Measurements from ENCODE around the gene PDE2A. TPM values are rescaled to one million over a fixed set of nuclear protein-coding genes. Genes with fewer than 3 reads are reported as not detected.
A peak's percentile ranks its signal among the peaks of the same experiment; 100 is the strongest.

Gene PDE2A
- polyA plus RNA-seq, 3 donors from 2014 or later, result not detected

DNA sequence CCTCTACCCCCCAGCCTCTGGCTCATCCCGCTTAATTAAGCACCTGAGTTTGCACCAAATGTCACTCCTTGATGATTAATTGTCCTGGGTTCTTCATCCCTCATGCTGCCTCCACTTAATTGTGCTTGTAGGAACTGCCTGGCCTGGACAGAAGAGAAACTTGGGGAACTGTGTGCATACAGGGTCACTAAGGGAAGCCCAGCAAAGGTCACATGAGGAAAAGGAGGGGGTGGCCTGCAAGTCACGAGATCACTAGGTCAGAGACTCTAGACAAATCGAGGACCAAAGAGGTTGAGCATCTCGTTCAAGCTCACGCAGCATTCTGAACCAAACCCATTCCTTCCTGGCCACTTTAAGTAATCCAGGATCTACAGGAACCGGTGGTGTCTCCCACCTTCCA is 75.8 kb downstream of the PDE2A start:
- Mint-ChIP-seq H3K27me3 (ENCODE audit: low read depth in 3 of 3) (peaks cover 3 to 9% (median 4%) of the 10 kb centered on the region in 3 donors), H3K27ac (no peak overlapping the region), H3K9me3 (peaks cover 0 to 1% (median 0%) of the 10 kb centered on the region in 6 donors)

DNA sequence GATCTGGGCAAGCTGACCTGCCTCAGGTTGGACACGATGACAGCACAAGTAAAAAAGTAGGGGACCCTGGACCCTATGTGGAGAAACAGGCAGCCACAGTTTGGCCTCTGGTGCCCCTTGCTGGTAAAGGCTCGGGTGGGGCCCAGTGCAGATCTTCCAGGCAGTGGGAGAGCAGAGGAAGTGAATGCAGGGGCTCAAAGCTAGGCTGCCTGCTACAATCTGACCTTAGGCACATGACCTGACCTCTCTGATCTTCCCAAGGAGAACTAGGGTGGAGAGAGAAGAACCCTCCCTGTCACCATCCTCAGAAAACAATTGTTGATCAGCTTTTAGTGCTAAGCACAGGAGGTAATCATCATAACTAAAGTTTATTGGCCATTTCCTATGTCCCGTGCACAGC is 76.5 kb downstream of the PDE2A start:
- DNase-seq, result no peak
- Mint-ChIP-seq H3K9me3 (peaks cover 0 to 1% (median 0%) of the 10 kb centered on the region in 6 donors), H3K4me3 (no peak overlapping the region), H3K27me3 (ENCODE audit: low read depth in 3 of 3) (peaks cover 3 to 9% (median 4%) of the 10 kb centered on the region in 3 donors), H3K36me3 (no peaks in the 10 kb centered on the region), H3K27ac (no peak overlapping the region), H3K4me1 (no peaks in the 10 kb centered on the region)

More for the DNA sequence above, 75.8 kb downstream of the PDE2A start:
- H3K36me3 Mint-ChIP-seq, result no peaks in the 10 kb centered on the region
- no peak for DNase-seq
- H3K4me1 Mint-ChIP-seq, result no peaks in the 10 kb centered on the region
- H3K4me3 Mint-ChIP-seq, result no peak overlapping the region

GRCh38 chr11:72595292-72595684 is 78.9 kb downstream of the PDE2A start:
- H3K27ac Mint-ChIP-seq, result no peak overlapping the region
- no peak overlapping the region for H3K4me3 Mint-ChIP-seq
- peaks cover 0 to 1% (median 0%) of the 10 kb centered on the region in 6 donors for H3K9me3 Mint-ChIP-seq
- H3K4me1 Mint-ChIP-seq, result peaks cover 9 to 13% of the 10 kb centered on the region in 2 donors
- no peak for DNase-seq
- peaks cover 7 to 19% (median 8%) of the 10 kb centered on the region in 3 donors for H3K27me3 Mint-ChIP-seq (ENCODE audit: low read depth in 3 of 3)
- no peaks in the 10 kb centered on the region for H3K36me3 Mint-ChIP-seq

GRCh38 chr11:72594493-72595291 is 79.5 kb downstream of the PDE2A start:
- no peak overlapping the region for H3K27ac Mint-ChIP-seq
- peaks cover 0 to 1% (median 0%) of the 10 kb centered on the region in 6 donors for H3K9me3 Mint-ChIP-seq
- no peak overlapping the region for H3K4me3 Mint-ChIP-seq
- peaks cover 8 to 21% (median 10%) of the 10 kb centered on the region in 3 donors for H3K27me3 Mint-ChIP-seq (ENCODE audit: low read depth in 3 of 3)
- H3K36me3 Mint-ChIP-seq, result no peaks in the 10 kb centered on the region
- DNase-seq, result no peak
- peaks cover 12 to 16% of the 10 kb centered on the region in 2 donors for H3K4me1 Mint-ChIP-seq

- Mint-ChIP-seq H3K9me3 (peaks cover 0 to 1% (median 0%) of the 10 kb centered on the region in 6 donors), H3K4me3 (no peak overlapping the region), H3K27ac (no peak overlapping the region)
These were observed 81.3 kb downstream of the PDE2A start for GRCh38 chr11:72592698-72593495.

DNA sequence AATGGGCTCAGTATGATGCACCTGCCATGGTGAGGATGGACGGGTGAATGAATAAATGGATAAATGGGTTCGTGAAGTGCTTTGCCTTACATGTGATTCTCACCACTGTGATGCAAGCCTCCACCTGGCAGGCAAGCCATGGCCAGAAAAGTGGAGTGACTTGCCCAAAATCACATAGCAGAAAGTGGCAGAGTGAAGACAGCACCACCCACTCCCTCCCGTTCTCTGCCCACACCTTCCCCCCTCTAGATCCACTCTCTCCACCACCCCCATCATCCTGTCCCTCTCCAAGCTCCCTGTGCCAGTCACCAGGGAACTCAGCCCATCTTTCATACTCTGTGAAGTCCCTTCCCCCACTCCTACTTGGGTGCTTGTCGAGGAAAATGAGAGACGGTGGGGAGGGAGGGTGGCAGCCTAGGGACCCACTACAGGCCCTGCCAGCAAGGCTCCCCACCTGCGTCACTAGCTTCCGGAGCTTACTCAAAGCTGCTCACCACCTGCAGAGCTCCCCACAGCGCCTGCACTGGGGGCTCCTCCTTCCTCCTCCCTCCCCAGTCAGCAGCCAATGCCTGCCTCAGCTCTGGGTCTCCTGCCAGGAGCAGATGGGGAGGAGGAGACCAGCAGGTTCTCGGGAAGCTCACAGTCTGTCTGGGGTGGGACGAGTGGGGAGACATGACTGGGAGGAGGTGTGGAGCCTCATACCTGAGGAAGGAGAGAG is 82.3 kb downstream of the PDE2A start:
- peaks cover 9 to 23% (median 17%) of the 10 kb centered on the region in 3 donors for H3K27me3 Mint-ChIP-seq (ENCODE audit: low read depth in 3 of 3)
- H3K4me3 Mint-ChIP-seq, result peak overlapping the region in 1 of 5 donors; percentile 72

More at GRCh38 chr11:72592698-72593495, 81.3 kb downstream of the PDE2A start:
- peaks cover 15 to 22% of the 10 kb centered on the region in 2 donors for H3K4me1 Mint-ChIP-seq
- peaks cover 8 to 23% (median 15%) of the 10 kb centered on the region in 3 donors for H3K27me3 Mint-ChIP-seq (ENCODE audit: low read depth in 3 of 3)
- peaks cover 0 to 1% (median 0%) of the 10 kb centered on the region in 3 donors for H3K36me3 Mint-ChIP-seq
- no peak for DNase-seq

DNA sequence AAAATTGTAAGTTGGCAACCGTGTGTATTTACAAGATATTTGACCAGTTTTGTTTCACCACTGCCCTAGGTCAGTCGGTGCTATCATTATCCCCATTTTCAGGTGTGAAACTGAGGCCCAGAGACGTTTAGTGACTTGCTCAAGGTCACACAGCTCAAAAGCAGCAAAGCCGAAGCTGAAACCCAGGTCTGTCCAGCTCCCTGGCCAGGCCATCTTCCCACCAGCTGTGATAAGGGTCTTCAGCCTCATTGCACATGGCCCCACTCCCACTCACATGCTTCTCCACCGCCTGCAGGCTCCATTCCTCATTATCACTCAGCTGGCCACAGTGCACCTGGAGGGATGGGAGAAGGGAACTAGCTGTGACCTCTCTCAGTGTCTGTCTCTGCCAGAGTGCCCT is 83.2 kb downstream of the PDE2A start:
- H3K27ac Mint-ChIP-seq, result no peak overlapping the region
- peak overlapping the region; percentile 15 to 72 (median 70) for H3K4me3 Mint-ChIP-seq
- peaks cover 15 to 22% of the 10 kb centered on the region in 2 donors for H3K4me1 Mint-ChIP-seq
- DNase-seq, result no peak
- peaks cover 9 to 23% (median 14%) of the 10 kb centered on the region in 3 donors for H3K27me3 Mint-ChIP-seq (ENCODE audit: low read depth in 3 of 3)
- H3K9me3 Mint-ChIP-seq, result peaks cover 0 to 1% (median 0%) of the 10 kb centered on the region in 6 donors
- H3K36me3 Mint-ChIP-seq, result peaks cover 0 to 4% (median 4%) of the 10 kb centered on the region in 3 donors

More for the DNA sequence above, 82.3 kb downstream of the PDE2A start:
- peaks cover 15 to 22% of the 10 kb centered on the region in 2 donors for H3K4me1 Mint-ChIP-seq
- DNase-seq, result peak in 1 of 3 donors; percentile 8
- H3K36me3 Mint-ChIP-seq, result peaks cover 0 to 4% (median under 1%) of the 10 kb centered on the region in 3 donors
- peaks cover 0 to 1% (median 0%) of the 10 kb centered on the region in 6 donors for H3K9me3 Mint-ChIP-seq
- H3K27ac Mint-ChIP-seq, result peak overlapping the region in 1 of 6 donors; percentile 47

- H3K4me1 Mint-ChIP-seq, result peaks cover 24 to 32% of the 10 kb centered on the region in 2 donors
- DNase-seq, result peak; percentile 31 to 41 (median 38)
- H3K36me3 Mint-ChIP-seq, result peaks cover 0 to 4% (median 4%) of the 10 kb centered on the region in 3 donors
- peaks cover 0 to 1% (median 0%) of the 10 kb centered on the region in 6 donors for H3K9me3 Mint-ChIP-seq
- H3K27me3 Mint-ChIP-seq (ENCODE audit: low read depth in 3 of 3), result peaks cover 9 to 30% (median 14%) of the 10 kb centered on the region in 3 donors
- peak overlapping the region; percentile 44 to 81 (median 78) for H3K4me3 Mint-ChIP-seq
- peak overlapping the region in 1 of 6 donors; percentile 51 for H3K27ac Mint-ChIP-seq
These were observed 84.1 kb downstream of the PDE2A start for GRCh38 chr11:72589802-72590761.

DNA sequence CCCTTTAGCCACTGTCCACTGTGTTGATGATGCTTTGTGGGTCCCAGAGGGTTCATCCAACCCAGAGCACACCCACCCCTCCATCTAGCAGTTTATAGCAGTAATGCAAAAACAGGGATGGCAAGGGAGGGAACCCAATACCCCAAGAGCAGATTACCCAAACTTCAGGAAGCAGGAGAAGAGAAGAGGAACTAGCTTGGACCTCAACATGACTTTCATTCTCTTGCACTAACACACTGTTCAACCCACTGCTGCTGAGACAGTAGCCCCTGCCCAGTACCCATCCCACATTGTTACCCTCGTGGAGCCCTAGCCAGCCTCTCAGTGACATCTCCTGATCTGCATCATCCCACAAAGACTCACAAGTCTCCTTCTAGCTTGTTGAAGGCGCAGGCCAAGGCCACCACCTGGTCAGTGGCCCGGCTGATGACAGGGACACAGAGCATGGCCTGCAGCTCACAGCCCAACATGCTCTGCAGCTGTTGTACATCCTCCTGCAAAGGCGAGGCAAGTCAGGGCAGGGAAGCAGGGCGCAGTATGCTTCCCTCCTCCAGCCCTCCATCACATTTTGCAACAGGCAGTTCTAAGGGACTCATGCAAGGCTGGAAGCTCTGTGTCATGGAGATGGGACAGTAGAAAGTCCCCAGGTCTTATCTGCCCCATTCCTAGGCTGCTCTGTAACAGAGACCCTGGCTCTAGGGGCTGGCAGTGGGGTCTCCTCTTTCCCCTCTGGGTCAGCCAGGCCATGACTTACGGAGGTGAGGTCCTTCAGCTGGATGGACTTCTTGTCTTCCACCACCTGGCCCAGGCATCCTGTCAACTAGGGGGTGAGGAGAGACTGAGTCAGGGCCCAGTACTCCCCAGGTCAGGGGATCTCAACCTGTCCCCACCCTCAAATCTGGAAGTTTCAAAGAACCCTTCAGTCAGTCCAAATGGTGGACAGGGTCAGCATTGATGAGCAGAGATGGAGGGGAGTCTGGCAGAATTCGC is 85.5 kb downstream of the PDE2A start:
- peaks cover 11 to 27% (median 17%) of the 10 kb centered on the region in 3 donors for H3K27me3 Mint-ChIP-seq (ENCODE audit: low read depth in 3 of 3)
- no peaks in the 10 kb centered on the region for H3K9me3 Mint-ChIP-seq
- H3K4me3 Mint-ChIP-seq, result peak overlapping the region; percentile 25 to 81 (median 67)
- peak overlapping the region in 2 of 6 donors; percentile 11 to 30 for H3K27ac Mint-ChIP-seq
- peaks cover 0 to 4% (median 4%) of the 10 kb centered on the region in 3 donors for H3K36me3 Mint-ChIP-seq
- DNase-seq, result no peak
- peaks cover 33 to 44% of the 10 kb centered on the region in 2 donors for H3K4me1 Mint-ChIP-seq

DNA sequence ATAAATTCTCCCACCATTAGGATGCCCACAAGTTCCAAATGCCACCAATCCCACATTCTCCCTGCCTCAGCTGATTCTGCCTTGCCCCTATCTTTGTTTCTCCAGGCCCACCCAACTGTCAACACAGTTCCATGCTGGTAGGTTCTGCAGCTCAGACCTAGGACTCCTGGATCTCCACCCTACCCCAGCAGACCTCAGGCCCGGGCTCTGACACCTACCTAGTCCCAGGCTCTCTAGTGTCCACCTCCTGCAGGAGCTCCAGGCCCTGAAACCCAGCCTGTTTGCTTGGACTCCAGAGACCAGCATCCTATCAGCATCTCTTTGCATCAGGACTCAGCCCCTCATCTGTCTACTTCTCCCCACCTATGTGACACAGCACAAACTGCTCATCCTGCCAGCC is 86.5 kb downstream of the PDE2A start:
- Mint-ChIP-seq H3K4me3 (no peak overlapping the region), H3K4me1 (peaks cover 37 to 50% of the 10 kb centered on the region in 2 donors), H3K36me3 (peaks cover 0 to 4% (median 4%) of the 10 kb centered on the region in 3 donors), H3K27me3 (ENCODE audit: low read depth in 3 of 3) (peaks cover 11 to 28% (median 17%) of the 10 kb centered on the region in 3 donors), H3K9me3 (no peaks in the 10 kb centered on the region), H3K27ac (no peak overlapping the region)
- DNase-seq, result no peak

DNA sequence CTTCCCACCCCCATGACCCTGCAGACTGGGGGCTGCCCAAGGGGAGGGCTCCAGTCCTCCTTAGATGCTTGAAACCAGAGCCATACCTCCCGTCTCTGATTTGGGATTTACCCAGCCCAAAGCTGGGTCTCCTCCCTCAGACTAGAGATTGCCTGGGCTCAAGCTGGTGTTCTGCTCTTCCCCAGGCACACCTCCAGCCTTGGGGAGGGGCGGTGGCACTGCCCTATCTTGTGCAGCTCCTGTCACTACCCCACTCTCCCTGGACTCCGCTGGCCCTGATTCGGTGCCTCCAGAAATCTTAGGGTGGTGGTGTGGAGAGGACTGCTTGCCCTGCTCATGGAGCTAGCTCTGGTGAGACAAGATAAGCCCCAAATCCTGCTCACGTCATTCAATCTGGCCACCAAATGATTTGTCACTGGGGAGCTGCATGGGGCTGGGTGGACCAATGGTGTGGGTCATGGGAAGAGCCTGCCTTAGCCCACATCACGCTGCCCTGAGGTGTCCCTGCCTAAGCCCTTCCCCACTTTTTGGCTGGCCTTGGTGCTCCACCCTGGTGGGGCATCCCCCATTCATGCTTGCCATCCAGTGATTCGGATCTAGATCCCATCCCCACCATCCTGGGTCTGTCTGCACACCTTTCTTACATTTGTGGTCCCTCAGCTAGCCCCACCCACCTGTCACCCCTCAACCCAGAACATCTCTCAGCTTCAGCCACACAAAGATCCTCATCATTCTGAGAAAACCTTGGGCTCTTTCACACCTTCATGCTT is 87.7 kb downstream of the PDE2A start:
- H3K27me3 Mint-ChIP-seq (ENCODE audit: low read depth in 3 of 3), result peaks cover 9 to 19% (median 17%) of the 10 kb centered on the region in 3 donors
- H3K4me1 Mint-ChIP-seq, result peaks cover 37 to 48% of the 10 kb centered on the region in 2 donors
- no peak for DNase-seq
- H3K4me3 Mint-ChIP-seq, result peak overlapping the region in 1 of 5 donors; percentile 1
- H3K27ac Mint-ChIP-seq, result peak overlapping the region in 1 of 6 donors; percentile 21
- H3K36me3 Mint-ChIP-seq, result peaks cover 0 to 4% (median 4%) of the 10 kb centered on the region in 3 donors
- no peaks in the 10 kb centered on the region for H3K9me3 Mint-ChIP-seq

All from immature natural killer cell (primary cell).